Right lobe of liver (tissue), 6 donors: Measurements from ENCODE around the gene TGFB2. TPM values are rescaled to one million over a fixed set of nuclear protein-coding genes. Genes with fewer than 3 reads are reported as not detected.

Experiments
- ATAC-seq, 4 donors: fragments of 200-7000 bp; cut with Tn5 transposase; one replicate each; pipeline ENCODE4 v1.9.1; 2020; ENCODE audit warnings: mild to moderate bottlenecking in 4 of 4, moderate library complexity in 4 of 4
- DNase-seq, 3 donors: peaks; one replicate each; pipeline ENCODE4 v3.0.0-alpha.2; 2020
- H3K27ac ChIP-seq, 3 donors: fragments of 200-600 bp; one replicate each; pipeline ENCODE4 v1.8.0; 2022
- H3K27me3 ChIP-seq, 2 donors: fragments of 200-600 bp; one replicate each; pipeline ENCODE4 v1.8.0; 2022
- H3K36me3 ChIP-seq, 4 donors: fragments of 200-600 bp; sonication (generic) in 1 of 4; one replicate each; pipeline versions ENCODE4 v1.5.1 to v1.8.0; 2017 to 2022; ENCODE audit warnings: control low read depth in 1 of 4
- H3K4me1 ChIP-seq, 4 donors: fragments of 200-600 bp; sonication (generic) in 1 of 4; one replicate each; pipeline versions ENCODE4 v1.5.1 to v1.8.0; 2017 to 2022; ENCODE audit warnings: control low read depth in 1 of 4
- H3K4me3 ChIP-seq, 3 donors: fragments of 200-600 bp; one replicate each; pipeline ENCODE4 v1.8.0; 2022
- H3K9me3 ChIP-seq, 4 donors: fragments of 200-600 bp; sonication (generic) in 1 of 4; one replicate each; pipeline versions ENCODE4 v1.5.1 to v1.8.0; 2017 to 2022; ENCODE audit warnings: control low read depth in 1 of 4
- POLR2A ChIP-seq: fragments of 450-650 bp; IDR thresholded peaks from one replicate; pipeline ENCODE4 v1.6.1; 2017; ENCODE audit warnings: antibody characterized with exemption, mild to moderate bottlenecking
- WGBS: methylation state at CpG from one replicate; pipeline ENCODE4 v1.1.6; 2018; ENCODE audit warnings: low coverage, low lambda C conversion rate; ENCODE audit not compliant: insufficient coverage; ENCODE audit errors: missing lambda C conversion rate; 5-methylcytosine and 5-hydroxymethylcytosine counted together
- intact Hi-C, 2 donors: fragments of 100-400 bp; cut with DNase I; formaldehyde crosslinking; loops; one replicate each; pipeline versions ENCODE4 v1.11.2 to v1.14.1; 2022
- total RNA-seq, 6 experiments: library from RNA; depleted of rRNA in 2 of 6; stranded (reverse); fragments of >200 nt in 2 of 6; fragmentation: NEBNext Ultra II Directional in 3 of 6; extraction: Animal tissue kit (Norgen Biotek cat#: 25700) in 3 of 6; gene quantifications; one replicate each; pipeline versions ENCODE4 v1.1.0 to v1.2.4, GENCODE V29; 2016 to 2023
- TF ChIP-seq, protein P1 (sequence below), 4 donors: fragments of 200-600 bp in 3 of 4; fragments of 450-650 bp in 1 of 4; IDR thresholded peaks; one replicate each; pipeline versions ENCODE4 v1.5.1 to v1.8.0; 2016 to 2022; ENCODE audit warnings: antibody characterized with exemption in 4 of 4, mild to moderate bottlenecking in 2 of 4
- donor health status: DM: no; HTN: yes; CAD: no.
- donor health status: DM: no; HTN: no; CAD: no.
- donor health status: DM: no; HTN: no; CAD: no.
- donor health status: DM: no; HTN: yes; CAD: no.
- donor health status: DM: no; HTN: yes; CAD: no.

TGFB2 gene
- total RNA-seq, 6 experiments from 2014 or later = 0.18 to 2.8 (median 0.34) TPM

DNA sequence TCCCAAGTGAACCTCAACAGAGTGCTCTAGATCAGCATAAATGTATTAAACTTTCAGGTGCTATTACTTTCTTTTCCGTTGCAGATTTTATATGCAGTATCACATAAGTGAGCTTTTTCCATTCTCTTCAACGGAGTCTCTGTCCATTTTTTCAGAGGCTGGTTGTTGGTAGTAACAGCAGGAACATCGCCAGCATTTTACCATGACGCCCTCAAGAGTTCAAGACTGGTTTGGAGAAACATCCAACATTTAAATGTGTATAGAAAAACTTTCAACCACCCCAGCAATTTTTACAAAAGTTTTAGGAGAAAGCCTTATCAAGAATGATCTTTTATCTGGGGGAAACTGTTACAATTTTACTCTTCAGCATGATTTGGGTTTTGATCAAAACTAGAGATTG, 117.0 kb downstream of the TGFB2 start:
- ATAC-seq = no peak
- DNase-seq = no peak
- intact Hi-C loops = no loop called here
- WGBS = 75% methylated on average over 4 of the region's 4 CpGs
- Histone ChIP-seq H3K27ac (no peak overlapping the region), H3K27me3 (no peaks in the 10 kb centered on the region), H3K9me3 (no peaks in the 10 kb centered on the region), H3K4me1 (no peaks in the 10 kb centered on the region), H3K4me3 (no peak overlapping the region), H3K36me3 (no peaks in the 10 kb centered on the region)
- TF ChIP-seq POLR2A = no peak
- TF ChIP-seq, protein P1, sequence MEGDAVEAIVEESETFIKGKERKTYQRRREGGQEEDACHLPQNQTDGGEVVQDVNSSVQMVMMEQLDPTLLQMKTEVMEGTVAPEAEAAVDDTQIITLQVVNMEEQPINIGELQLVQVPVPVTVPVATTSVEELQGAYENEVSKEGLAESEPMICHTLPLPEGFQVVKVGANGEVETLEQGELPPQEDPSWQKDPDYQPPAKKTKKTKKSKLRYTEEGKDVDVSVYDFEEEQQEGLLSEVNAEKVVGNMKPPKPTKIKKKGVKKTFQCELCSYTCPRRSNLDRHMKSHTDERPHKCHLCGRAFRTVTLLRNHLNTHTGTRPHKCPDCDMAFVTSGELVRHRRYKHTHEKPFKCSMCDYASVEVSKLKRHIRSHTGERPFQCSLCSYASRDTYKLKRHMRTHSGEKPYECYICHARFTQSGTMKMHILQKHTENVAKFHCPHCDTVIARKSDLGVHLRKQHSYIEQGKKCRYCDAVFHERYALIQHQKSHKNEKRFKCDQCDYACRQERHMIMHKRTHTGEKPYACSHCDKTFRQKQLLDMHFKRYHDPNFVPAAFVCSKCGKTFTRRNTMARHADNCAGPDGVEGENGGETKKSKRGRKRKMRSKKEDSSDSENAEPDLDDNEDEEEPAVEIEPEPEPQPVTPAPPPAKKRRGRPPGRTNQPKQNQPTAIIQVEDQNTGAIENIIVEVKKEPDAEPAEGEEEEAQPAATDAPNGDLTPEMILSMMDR (IDR thresholded peaks at IDR 0.05) = no peak

DNA sequence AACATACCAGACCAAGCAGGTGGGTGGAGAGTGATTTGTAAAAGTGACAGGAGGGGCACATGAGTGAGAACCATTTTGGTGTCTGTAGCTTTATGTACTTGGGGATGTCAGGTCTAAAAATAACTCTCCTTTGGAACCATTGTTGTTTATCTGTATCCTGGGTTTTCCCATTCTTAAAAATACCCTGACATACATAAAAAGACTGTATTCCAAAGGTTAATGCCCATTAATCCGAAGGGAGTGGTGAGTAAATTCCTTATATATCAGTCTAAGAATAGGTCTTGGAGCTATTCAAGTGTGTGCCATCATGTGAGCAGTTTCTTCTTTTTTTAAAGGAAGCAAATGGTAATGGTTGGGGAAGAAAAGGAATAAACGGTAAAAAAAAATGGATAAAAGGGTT, 117.5 kb downstream of the TGFB2 start:
- WGBS = 39% methylated on average over 2 of the region's 2 CpGs
- no peaks in the 10 kb centered on the region for H3K27me3 ChIP-seq
- no peak for DNase-seq
- H3K27ac ChIP-seq = peak overlapping the region in 2 of 3 donors; percentile 45 to 47
- no peak overlapping the region for H3K4me3 ChIP-seq
- H3K36me3 ChIP-seq = no peaks in the 10 kb centered on the region
- H3K4me1 ChIP-seq = no peaks in the 10 kb centered on the region
- intact Hi-C loops = no loop called here
- no peaks in the 10 kb centered on the region for H3K9me3 ChIP-seq
- TF ChIP-seq POLR2A = no peak
- TF ChIP-seq, protein P1 (IDR thresholded peaks at IDR 0.05) = no peak
- no peak for ATAC-seq

DNA sequence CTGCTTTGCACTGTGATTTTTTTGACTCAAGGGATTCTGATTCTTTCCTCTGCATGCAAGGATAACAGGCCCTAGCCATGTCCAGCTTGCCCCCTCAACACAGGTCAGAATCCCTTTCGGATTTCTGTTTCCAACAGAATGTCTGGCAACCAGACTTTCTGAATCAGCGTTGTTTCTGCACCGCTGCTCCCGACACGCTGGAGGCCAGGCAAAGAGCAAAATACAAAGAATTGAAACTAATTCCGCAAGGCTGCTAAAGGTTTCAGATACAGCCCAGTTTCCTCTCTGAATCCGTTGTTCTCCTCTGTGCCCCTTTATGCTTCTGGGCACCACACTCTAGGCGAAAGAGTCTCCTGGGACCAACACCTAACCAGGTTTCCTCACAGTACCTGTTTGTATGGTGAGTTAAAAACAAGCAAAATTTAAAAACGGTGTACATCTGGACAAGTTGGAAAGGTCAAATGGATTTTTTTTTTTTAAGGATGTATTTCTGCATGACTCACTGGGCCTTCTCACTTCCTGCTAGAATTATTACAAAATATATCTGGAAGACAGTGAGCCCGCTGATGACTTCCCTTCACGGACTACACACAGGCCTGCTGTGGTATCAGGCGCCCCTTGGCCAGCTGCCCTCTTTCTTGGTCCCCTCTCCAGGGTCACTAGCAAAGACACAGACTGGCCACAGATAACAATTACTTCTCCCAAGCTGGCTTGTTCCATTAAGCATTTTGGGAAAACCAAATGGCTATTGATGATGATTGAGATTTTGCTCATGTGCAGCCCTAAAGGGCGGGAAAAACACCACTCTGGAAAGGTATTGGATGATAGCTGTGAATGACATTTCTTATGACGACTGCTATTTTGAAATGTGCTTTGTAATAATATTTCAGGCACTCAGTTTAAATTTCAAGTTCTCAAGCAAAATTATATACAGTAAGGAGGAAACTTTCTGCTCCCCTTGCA, 118.3 kb downstream of the TGFB2 start:
- DNase-seq (peak; percentile 51 to 66 (median 60)), ATAC-seq (peak; percentile 65 to 80 (median 75))
- H3K27ac ChIP-seq = peak overlapping the region in 2 of 3 donors; percentile 45 to 47
- H3K36me3 ChIP-seq = no peaks in the 10 kb centered on the region
- no peaks in the 10 kb centered on the region for H3K27me3 ChIP-seq
- WGBS = 68% methylated on average over 13 of the region's 14 CpGs
- no peaks in the 10 kb centered on the region for H3K9me3 ChIP-seq
- TF ChIP-seq, protein P1 (IDR thresholded peaks at IDR 0.05) = no peak
- TF ChIP-seq POLR2A = no peak
- H3K4me3 ChIP-seq = no peak overlapping the region
- intact Hi-C loops = no loop called here
- H3K4me1 ChIP-seq = no peaks in the 10 kb centered on the region

DNA sequence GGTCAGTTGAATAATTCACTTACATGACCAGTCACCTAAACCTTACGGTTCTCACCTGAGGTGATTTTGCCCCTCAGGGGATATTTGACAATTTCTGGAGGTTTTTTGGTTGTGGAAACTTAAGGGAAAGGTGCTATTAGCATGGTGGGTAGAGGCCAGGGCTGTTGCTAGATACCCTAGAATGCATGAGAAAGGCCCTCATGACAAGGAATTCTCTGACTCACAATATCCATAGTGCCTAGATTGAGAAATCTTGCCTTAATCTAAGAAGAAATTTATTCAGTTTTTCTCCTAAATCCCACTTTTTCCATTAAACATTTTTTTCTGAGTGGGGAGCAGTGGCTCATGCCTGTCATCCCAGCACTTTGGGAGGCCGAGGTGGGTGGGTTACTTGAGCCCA, 119.7 kb downstream of the TGFB2 start:
- WGBS = 56% methylated on average over 2 of the region's 2 CpGs
- H3K36me3 ChIP-seq = no peaks in the 10 kb centered on the region
- no peaks in the 10 kb centered on the region for H3K9me3 ChIP-seq
- intact Hi-C loops = no loop called here
- H3K27me3 ChIP-seq = no peaks in the 10 kb centered on the region
- no peaks in the 10 kb centered on the region for H3K4me1 ChIP-seq
- H3K27ac ChIP-seq = no peak overlapping the region
- ATAC-seq (no peak), DNase-seq (no peak)
- no peak overlapping the region for H3K4me3 ChIP-seq
- no peak for TF ChIP-seq POLR2A
- TF ChIP-seq, protein P1 (IDR thresholded peaks at IDR 0.05) = no peak
